GM12874 (cell line): ENCODE measurements around the gene CEP63.

ENCODE experiments used
- TF ChIP-seq, protein P1 (sequence below): IDR thresholded peaks from 2 replicates; pipeline ENCODE4 v1.5.1; 2011; ENCODE audit warnings: low read depth, mild to moderate bottlenecking, control low read depth, low read length, moderate library complexity; ENCODE audit not compliant: insufficient read depth

Gene CEP63

DNA sequence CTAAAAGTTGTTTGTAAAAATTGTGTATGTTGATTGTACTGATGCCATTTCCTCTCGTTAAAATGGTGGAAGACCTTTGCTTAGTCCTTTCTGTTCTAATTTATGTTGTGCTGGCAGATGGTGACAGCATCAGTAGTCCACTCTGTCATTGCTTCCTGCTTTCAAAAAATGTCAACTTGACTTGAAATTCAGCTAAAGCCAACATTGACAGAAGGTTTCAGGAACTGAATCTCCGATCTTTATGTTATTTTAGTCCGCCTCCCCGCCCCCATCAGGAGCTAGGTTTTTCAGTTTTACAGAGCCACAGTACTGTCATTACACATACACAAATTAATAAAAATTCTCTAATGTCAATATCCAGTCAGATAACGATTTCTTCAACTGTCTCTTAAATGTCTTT, 1.5 kb downstream of the CEP63 start:
- TF ChIP-seq, protein P1, sequence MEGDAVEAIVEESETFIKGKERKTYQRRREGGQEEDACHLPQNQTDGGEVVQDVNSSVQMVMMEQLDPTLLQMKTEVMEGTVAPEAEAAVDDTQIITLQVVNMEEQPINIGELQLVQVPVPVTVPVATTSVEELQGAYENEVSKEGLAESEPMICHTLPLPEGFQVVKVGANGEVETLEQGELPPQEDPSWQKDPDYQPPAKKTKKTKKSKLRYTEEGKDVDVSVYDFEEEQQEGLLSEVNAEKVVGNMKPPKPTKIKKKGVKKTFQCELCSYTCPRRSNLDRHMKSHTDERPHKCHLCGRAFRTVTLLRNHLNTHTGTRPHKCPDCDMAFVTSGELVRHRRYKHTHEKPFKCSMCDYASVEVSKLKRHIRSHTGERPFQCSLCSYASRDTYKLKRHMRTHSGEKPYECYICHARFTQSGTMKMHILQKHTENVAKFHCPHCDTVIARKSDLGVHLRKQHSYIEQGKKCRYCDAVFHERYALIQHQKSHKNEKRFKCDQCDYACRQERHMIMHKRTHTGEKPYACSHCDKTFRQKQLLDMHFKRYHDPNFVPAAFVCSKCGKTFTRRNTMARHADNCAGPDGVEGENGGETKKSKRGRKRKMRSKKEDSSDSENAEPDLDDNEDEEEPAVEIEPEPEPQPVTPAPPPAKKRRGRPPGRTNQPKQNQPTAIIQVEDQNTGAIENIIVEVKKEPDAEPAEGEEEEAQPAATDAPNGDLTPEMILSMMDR: no peak

DNA sequence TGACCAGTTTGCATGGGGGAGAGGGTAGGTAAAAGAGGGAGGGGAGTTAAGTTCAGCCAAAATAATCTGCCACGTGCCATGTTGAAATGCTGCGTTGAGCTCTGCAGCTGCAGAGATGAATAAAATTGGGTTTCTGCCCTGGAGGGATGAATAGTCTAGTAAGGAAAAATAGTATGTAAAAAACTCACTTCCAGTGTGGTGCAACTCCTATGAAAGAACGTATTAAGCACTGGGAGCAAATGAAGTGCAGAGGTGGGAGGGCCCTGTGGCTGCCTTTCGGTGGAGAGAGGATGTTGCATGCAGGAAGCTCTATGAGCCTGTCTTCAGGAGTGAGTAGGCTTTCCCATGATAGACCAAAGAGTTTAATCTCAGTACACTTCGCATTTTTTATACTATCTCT, 8.6 kb downstream of the CEP63 start:
- TF ChIP-seq, protein P1: no peak

DNA sequence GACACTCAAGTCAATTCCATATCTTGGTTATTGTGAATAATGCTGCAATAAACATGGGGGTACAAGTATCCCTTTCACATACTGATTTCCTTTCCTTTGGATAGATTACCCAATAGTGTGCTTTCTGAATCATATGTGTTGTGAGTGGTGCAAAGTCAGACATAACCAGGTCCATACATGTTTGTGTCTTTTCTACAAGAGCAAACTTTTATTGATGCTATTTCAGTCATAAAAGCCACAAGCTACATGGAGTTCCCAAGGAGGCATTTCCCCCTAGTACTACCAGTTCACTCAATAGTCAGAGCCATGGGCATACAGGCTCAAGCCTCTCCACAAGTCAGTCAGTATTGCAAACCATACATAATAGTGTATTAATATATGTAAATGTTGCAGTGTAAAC, 10.1 kb downstream of the CEP63 start:
- TF ChIP-seq, protein P1: no peak

DNA sequence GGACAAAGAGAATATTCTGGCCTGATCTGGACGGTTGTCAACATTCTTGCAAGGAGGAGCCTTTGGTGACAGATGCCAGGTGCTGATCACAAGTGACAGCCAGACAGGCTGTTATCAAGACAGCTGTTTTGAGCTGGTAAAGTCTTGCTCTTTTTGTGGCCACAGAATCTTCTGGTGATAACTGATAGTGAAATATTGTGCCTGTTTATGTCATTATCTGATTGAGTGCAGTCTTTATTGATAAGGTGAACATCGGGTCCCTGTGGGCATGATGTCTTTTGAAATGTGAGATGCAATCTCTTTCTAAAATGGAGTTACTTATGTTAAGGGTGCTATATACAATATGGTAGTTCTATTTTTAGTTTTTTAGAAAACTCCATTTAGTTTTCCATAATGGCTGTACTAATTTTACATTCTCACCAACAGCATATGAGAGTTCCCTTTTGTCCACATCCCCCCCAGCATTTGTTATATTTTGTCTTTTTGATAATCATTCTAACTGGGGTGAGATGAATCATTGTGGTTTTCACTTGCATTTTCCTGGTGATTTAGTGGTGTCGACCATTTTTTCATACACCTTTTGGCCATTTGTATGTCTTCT, 10.7 kb downstream of the CEP63 start:
- TF ChIP-seq, protein P1: no peak

DNA sequence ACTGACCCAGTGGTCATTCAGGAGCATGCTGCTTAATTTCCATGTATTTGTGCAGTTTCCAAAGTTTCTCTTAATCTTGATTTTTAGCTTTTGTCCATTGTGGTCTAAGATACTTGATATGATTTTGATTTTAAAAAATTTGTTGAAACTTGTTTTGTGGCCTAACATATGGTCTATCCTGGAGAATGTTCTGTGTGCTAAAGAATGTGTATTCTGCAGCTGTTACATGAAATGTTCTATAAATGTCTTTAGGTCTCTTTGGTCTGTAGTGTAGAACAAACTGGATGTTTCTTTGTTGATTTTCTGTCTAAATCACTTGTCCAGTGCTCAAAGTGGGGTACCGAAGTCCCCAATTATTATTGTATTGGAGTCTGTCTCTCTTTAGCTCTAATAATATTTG, 17.4 kb downstream of the CEP63 start:
- TF ChIP-seq, protein P1: no peak

DNA sequence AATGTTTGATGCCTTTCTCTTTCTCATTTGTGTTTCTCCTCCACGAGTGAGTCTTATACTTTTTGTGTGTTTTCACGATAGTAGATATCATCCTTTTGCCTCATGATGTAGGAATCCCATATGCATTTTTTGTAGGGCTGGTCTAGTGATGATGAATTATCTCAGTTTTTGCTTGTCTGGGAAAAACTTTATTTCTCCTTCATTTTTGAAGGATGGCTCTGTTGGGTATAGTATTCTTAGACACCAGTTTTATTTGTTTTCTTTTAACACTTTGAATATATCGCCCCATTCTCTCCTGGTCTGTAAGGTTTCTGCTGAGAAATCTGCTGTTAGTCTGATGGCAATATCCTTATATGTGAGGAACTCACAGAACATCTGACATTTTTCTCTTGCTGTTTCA, 18.3 kb downstream of the CEP63 start:
- TF ChIP-seq, protein P1: no peak

DNA sequence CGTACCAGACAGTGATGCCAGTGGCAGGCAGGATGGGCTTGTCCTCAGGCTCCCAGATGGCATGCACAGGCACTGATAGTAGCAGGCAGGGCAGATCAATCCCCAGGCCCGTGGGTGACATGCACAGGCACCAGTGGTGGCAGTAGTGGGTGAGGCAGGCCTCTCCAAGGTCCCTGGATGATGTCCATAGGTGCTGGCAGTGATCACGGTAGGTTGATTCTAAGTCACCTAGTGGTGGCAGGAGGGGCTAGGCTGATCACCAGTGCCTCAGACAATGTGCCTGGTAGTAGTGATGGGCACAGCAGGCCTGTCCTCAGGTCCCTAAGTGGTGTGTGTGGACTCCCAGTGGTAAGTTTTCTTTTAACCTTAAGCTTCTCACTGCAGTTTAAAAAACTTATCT, 19.6 kb downstream of the CEP63 start:
- TF ChIP-seq, protein P1: no peak
